ENCODE measurements around the gene ZNF140. TPM values are rescaled to one million over a fixed set of nuclear protein-coding genes. Genes with fewer than 3 reads are reported as not detected.

ZNF140 gene
- total and polyA plus RNA-seq, 2 donors (not counting 3 experiments of a cell fraction or from before 2014, with no cell fraction given) = 8.9 to 11.9 TPM

- peak; percentile 6 for DNase-seq (ENCODE audit: low read depth, low spot score)
- ChIA-PET CTCF (no interaction called here), POLR2A (no interaction called here)
- intact Hi-C loops (cut with micrococcal nuclease) = no loop called here
- dilution Hi-C loops (cut with MboI; ENCODE audit: extremely low pct_ligation_motif_present, low sequenced_read_pairs) = no loop called here
- no peaks in the 10 kb centered on the region for H4K20me1 ChIP-seq (replicated peaks; ENCODE audit: control insufficient read depth, extremely low read depth, insufficient read depth, low read length)
- TF ChIP-seq FOS (IDR thresholded peaks at IDR 0.05; ENCODE audit: borderline replicate concordance, insufficient read depth, low read length) (no peak), EZH2 (IDR thresholded peaks at IDR 0.05; ENCODE audit: borderline replicate concordance, low read depth, low read length, severe bottlenecking) (no peak), JUN (IDR thresholded peaks at IDR 0.05; ENCODE audit: borderline replicate concordance, insufficient read depth, insufficient read length, low read depth) (no peak), MYC (IDR thresholded peaks at IDR 0.05; ENCODE audit: low read depth, low read length) (no peak), POLR2AphosphoS5 (IDR thresholded peaks at IDR 0.05; ENCODE audit: insufficient read depth, low read depth, low read length) (no peak)
- TF ChIP-seq, protein P1, sequence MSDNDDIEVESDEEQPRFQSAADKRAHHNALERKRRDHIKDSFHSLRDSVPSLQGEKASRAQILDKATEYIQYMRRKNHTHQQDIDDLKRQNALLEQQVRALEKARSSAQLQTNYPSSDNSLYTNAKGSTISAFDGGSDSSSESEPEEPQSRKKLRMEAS (IDR thresholded peaks at IDR 0.05; ENCODE audit: insufficient read depth, insufficient read length) = no peak
- BruUV-seq (replicated peaks) = TSS peak; percentile 35
- H3K4me2 ChIP-seq (ENCODE audit: insufficient read depth, low read length) = peak overlapping the region; percentile 76
- H2AFZ ChIP-seq (ENCODE audit: low read depth, low read length) = no peak overlapping the region
- FAIRE-seq = no peak
- H3K9me3 ChIP-seq (replicated peaks; ENCODE audit: control insufficient read depth, insufficient read depth, low read length) = peaks cover 7% of the 10 kb centered on the region
- peak overlapping the region; percentile 42 to 90 (median 78) for H3K4me3 ChIP-seq (replicated peaks in 1 of 3; ENCODE audit: insufficient read depth in 1 of 3, low read depth in 1 of 3, low read length in 3 of 3)
- H3K9me1 ChIP-seq (replicated peaks; ENCODE audit: control insufficient read depth, extremely low read depth, insufficient read depth, low read length) = no peaks in the 10 kb centered on the region
- no peaks in the 10 kb centered on the region for H3K4me1 ChIP-seq (ENCODE audit: control insufficient read depth, extremely low read depth, insufficient read depth, low read length)
- H3K27ac ChIP-seq (ENCODE audit: insufficient read depth, low read depth, low read length) = no peak overlapping the region
- peaks cover 26% of the 10 kb centered on the region for H3K79me2 ChIP-seq (ENCODE audit: control insufficient read depth, insufficient read depth, low read length)
- H3K36me3 ChIP-seq (ENCODE audit: control insufficient read depth in 2 of 2, extremely low read depth in 1 of 2, insufficient read depth in 2 of 2, low read length in 2 of 2) = peaks cover 3 to 9% of the 10 kb centered on the region in 2 experiments
- peak overlapping the region; percentile 91 for H3K9ac ChIP-seq (replicated peaks; ENCODE audit: extremely low read depth, insufficient read depth, low read length)
- H3K27me3 ChIP-seq (ENCODE audit: control insufficient read depth in 2 of 2, insufficient read depth in 2 of 2, low read length in 2 of 2) = no peaks in the 10 kb centered on the region
Measured at GRCh38 chr12:133038118-133038709, 42.5 kb upstream of the ZNF140 start.

DNA sequence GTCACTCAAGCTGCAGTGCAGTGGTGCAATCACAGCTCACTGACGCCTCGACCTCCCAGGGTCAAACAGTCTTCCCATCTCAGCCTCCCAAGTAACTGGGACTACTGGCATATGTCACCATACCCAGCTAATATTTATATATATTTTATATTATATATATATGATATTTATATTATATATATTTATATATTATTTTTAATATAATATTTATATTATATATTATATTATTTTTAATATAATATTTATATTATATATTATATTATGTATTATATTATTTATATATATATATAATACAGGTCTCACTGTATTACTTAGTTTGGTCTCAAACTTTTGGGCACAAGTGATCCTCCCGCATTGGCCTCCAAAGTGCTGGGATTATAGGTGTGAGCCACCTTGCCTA is 34.0 kb upstream of the ZNF140 start:
- no peaks in the 10 kb centered on the region for H4K20me1 ChIP-seq (replicated peaks; ENCODE audit: control insufficient read depth, extremely low read depth, insufficient read depth, low read length)
- DNase-seq (ENCODE audit: low read depth, low spot score) (no peak), FAIRE-seq (no peak)
- H3K9me1 ChIP-seq (replicated peaks; ENCODE audit: control insufficient read depth, extremely low read depth, insufficient read depth, low read length) = no peaks in the 10 kb centered on the region
- ChIA-PET POLR2A (no interaction called here), CTCF (interaction anchor here (1.1 kb wide), 1 partner anchor 17 kb away, joined by 3 read pairs; no protein-coding TSS in a partner anchor)
- H3K4me2 ChIP-seq (ENCODE audit: insufficient read depth, low read length) = no peak overlapping the region
- dilution Hi-C loops (cut with MboI; ENCODE audit: extremely low pct_ligation_motif_present, low sequenced_read_pairs) (no loop called here), intact Hi-C loops (cut with micrococcal nuclease) (no loop called here)
- H3K9ac ChIP-seq (replicated peaks; ENCODE audit: extremely low read depth, insufficient read depth, low read length) = no peak overlapping the region
- H2AFZ ChIP-seq (ENCODE audit: low read depth, low read length) = no peak overlapping the region
- peaks cover 31 to 37% of the 10 kb centered on the region in 2 experiments for H3K36me3 ChIP-seq (ENCODE audit: control insufficient read depth in 2 of 2, extremely low read depth in 1 of 2, insufficient read depth in 2 of 2, low read length in 2 of 2)
- H3K27ac ChIP-seq (ENCODE audit: insufficient read depth, low read depth, low read length) = no peak overlapping the region
- H3K4me3 ChIP-seq (replicated peaks in 1 of 3; ENCODE audit: insufficient read depth in 1 of 3, low read depth in 1 of 3, low read length in 3 of 3) = no peak overlapping the region
- TF ChIP-seq POLR2A (IDR thresholded peaks at IDR 0.05; ENCODE audit: low read depth, low read length) = no peak
- TF ChIP-seq GATA2 (IDR thresholded peaks at IDR 0.05; ENCODE audit: insufficient read depth, insufficient read length, low read depth, low read length) = no peak
- TF ChIP-seq JUN (IDR thresholded peaks at IDR 0.05; ENCODE audit: borderline replicate concordance, insufficient read depth, insufficient read length, low read depth) = no peak
- TF ChIP-seq MYC (IDR thresholded peaks at IDR 0.05; ENCODE audit: low read depth, low read length) = no peak
- TF ChIP-seq EZH2 (IDR thresholded peaks at IDR 0.05; ENCODE audit: borderline replicate concordance, low read depth, low read length, severe bottlenecking) = no peak
- no peak for TF ChIP-seq POLR2AphosphoS5 (IDR thresholded peaks at IDR 0.05; ENCODE audit: insufficient read depth, low read depth, low read length)
- no peak for TF ChIP-seq FOS (IDR thresholded peaks at IDR 0.05; ENCODE audit: borderline replicate concordance, insufficient read depth, low read length)
- TF ChIP-seq, protein P2, sequence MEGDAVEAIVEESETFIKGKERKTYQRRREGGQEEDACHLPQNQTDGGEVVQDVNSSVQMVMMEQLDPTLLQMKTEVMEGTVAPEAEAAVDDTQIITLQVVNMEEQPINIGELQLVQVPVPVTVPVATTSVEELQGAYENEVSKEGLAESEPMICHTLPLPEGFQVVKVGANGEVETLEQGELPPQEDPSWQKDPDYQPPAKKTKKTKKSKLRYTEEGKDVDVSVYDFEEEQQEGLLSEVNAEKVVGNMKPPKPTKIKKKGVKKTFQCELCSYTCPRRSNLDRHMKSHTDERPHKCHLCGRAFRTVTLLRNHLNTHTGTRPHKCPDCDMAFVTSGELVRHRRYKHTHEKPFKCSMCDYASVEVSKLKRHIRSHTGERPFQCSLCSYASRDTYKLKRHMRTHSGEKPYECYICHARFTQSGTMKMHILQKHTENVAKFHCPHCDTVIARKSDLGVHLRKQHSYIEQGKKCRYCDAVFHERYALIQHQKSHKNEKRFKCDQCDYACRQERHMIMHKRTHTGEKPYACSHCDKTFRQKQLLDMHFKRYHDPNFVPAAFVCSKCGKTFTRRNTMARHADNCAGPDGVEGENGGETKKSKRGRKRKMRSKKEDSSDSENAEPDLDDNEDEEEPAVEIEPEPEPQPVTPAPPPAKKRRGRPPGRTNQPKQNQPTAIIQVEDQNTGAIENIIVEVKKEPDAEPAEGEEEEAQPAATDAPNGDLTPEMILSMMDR (IDR thresholded peaks at IDR 0.05; ENCODE audit: extremely low read depth in 1 of 2, insufficient read depth in 1 of 2, low read depth in 1 of 2, low read length in 2 of 2) = no peak
- TF ChIP-seq, protein P1 (IDR thresholded peaks at IDR 0.05; ENCODE audit: insufficient read depth, insufficient read length) = no peak
- no peaks in the 10 kb centered on the region for H3K4me1 ChIP-seq (ENCODE audit: control insufficient read depth, extremely low read depth, insufficient read depth, low read length)
- peaks cover 21% of the 10 kb centered on the region for H3K9me3 ChIP-seq (replicated peaks; ENCODE audit: control insufficient read depth, insufficient read depth, low read length)
- peaks cover 2% of the 10 kb centered on the region for H3K79me2 ChIP-seq (ENCODE audit: control insufficient read depth, insufficient read depth, low read length)
- BruUV-seq (replicated peaks) = no TSS peak
- no peaks in the 10 kb centered on the region for H3K27me3 ChIP-seq (ENCODE audit: control insufficient read depth in 2 of 2, insufficient read depth in 2 of 2, low read length in 2 of 2)

Measured in endothelial cell of umbilical vein (primary cell).